Upper lobe of left lung (tissue), 4 donors: ENCODE measurements around the gene UBC.

Experiments
- CTCF ChIP-seq, 6 experiments: fragments of 450-650 bp in 4 of 6; fragments of 200-600 bp in 2 of 6; sonication (generic) in 2 of 6; IDR thresholded peaks; one replicate each; pipeline ENCODE4 v1.5.1; 2016 to 2019; ENCODE audit warnings: antibody characterized with exemption in 6 of 6
- POLR2A ChIP-seq, 4 donors: fragments of 450-650 bp; IDR thresholded peaks; one replicate each; pipeline ENCODE4 v1.5.1; 2016 to 2017; ENCODE audit warnings: antibody characterized with exemption in 4 of 4, mild to moderate bottlenecking in 2 of 4

GRCh38 chr12:124875803-124876132 is 38.7 kb downstream of the UBC start:
- no peak for TF ChIP-seq POLR2A (IDR thresholded peaks at IDR 0.05)
- no peak for TF ChIP-seq CTCF (IDR thresholded peaks at IDR 0.05)
